ENCODE results near the gene LIPI.
A peak's percentile ranks its signal among the peaks of the same experiment; 100 is the strongest.

Gene LIPI

DNA sequence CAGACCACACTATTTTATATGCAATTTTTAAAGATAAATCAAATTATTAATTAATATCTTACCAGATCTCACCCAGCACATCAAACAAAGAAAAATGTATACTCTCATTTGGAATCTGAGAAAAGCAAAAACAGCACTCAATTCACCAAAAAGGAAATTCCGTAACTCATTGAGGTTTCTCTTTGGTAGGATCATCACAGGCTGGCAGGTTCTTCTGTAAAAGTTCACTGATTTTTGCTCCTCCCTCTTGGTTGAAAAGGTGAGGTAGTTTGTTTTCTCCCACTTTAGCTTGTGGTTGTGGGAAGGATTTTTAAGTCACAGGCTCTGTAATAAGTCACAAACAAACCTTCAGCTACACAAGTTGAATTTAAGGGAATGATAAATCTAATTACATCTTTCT lies at the start of gene LIPI:
Gene LIPI (minus strand): TSS at position 218 of the 400 bp plus-strand sequence. CDS start 110 bp downstream, at position 108.
- Histone ChIP-seq H3K4me3 (ENCODE audit: low read depth, low read length, poor library complexity, severe bottlenecking) (no peak within 1 kb of the TSS), H3K79me2 (ENCODE audit: insufficient read depth, low read length) (no peaks in the 10 kb centered on the region), H3F3A (ENCODE audit: insufficient read depth, low read length) (no peaks in the 10 kb centered on the region; the same call in 1 of the 2 replicates), H3K27ac (ENCODE audit: low read depth, low read length, poor library complexity, severe bottlenecking) (no peak within 1 kb of the TSS), H3K27me3 (ENCODE audit: insufficient read depth, low read length) (no peaks in the 10 kb centered on the region), H3K9ac (ENCODE audit: low read length) (no peak within 1 kb of the TSS), H2AFZ (ENCODE audit: low read length) (no peak within 1 kb of the TSS), H3K4me2 (ENCODE audit: low read length) (no peak within 1 kb of the TSS), H3K9me3 (ENCODE audit: low read length) (no peaks in the 10 kb centered on the region), H3K36me3 (ENCODE audit: insufficient read depth, low read length) (no peaks in the 10 kb centered on the region), H3K4me1 (ENCODE audit: insufficient read depth, low read length, severe bottlenecking) (no peaks in the 10 kb centered on the region), H4K20me1 (ENCODE audit: insufficient read depth, low read length) (no peaks in the 10 kb centered on the region), H3K9me2 (ENCODE audit: low read depth, low read length) (no peaks in the 10 kb centered on the region)
- TF ChIP-seq, protein P1, sequence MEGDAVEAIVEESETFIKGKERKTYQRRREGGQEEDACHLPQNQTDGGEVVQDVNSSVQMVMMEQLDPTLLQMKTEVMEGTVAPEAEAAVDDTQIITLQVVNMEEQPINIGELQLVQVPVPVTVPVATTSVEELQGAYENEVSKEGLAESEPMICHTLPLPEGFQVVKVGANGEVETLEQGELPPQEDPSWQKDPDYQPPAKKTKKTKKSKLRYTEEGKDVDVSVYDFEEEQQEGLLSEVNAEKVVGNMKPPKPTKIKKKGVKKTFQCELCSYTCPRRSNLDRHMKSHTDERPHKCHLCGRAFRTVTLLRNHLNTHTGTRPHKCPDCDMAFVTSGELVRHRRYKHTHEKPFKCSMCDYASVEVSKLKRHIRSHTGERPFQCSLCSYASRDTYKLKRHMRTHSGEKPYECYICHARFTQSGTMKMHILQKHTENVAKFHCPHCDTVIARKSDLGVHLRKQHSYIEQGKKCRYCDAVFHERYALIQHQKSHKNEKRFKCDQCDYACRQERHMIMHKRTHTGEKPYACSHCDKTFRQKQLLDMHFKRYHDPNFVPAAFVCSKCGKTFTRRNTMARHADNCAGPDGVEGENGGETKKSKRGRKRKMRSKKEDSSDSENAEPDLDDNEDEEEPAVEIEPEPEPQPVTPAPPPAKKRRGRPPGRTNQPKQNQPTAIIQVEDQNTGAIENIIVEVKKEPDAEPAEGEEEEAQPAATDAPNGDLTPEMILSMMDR (IDR thresholded peaks at IDR 0.05; ENCODE audit: low read length): no peak
- TF ChIP-seq EZH2 (IDR thresholded peaks at IDR 0.05; ENCODE audit: borderline replicate concordance, low read length): no peak

DNA sequence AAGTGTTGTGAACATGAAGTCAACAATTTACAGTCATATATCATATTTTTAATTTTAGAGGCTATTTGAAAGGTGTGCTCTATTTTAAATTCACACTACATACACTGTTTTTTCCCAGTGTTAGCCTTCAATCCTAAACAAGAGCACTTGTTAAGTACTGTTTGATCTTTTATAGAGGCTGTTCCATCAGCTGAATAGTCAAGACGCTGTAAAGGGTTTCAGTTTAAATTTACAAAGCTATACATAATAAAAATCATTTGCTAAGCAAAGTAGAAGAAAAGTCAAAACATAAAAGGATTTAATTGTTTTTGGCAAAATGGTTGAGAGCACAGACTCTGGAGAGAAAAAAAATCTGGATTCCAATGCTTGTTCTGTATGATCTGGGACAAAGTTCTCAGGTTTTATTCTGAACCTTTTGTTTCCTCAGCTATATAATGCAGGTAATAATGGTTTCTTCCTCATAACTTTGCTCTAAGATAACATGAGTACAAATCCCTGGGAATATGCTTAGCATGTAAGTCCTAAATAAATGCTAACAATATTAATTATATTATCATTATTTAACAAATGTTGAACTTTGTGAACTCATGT lies 49.5 kb upstream of the LIPI start:
- Histone ChIP-seq H3K9ac (ENCODE audit: low read length) (no peak overlapping the region), H3K9me2 (ENCODE audit: low read depth, low read length) (no peaks in the 10 kb centered on the region), H3K4me3 (ENCODE audit: low read depth, low read length, poor library complexity, severe bottlenecking) (no peak overlapping the region), H3K9me3 (ENCODE audit: low read length) (no peaks in the 10 kb centered on the region), H3F3A (ENCODE audit: insufficient read depth, low read length) (no peaks in the 10 kb centered on the region), H3K4me1 (ENCODE audit: insufficient read depth, low read length, severe bottlenecking) (no peaks in the 10 kb centered on the region), H3K79me2 (ENCODE audit: insufficient read depth, low read length) (no peaks in the 10 kb centered on the region), H3K36me3 (ENCODE audit: insufficient read depth, low read length) (no peaks in the 10 kb centered on the region), H3K4me2 (ENCODE audit: low read length) (no peak overlapping the region), H3K27me3 (ENCODE audit: insufficient read depth, low read length) (no peaks in the 10 kb centered on the region), H3K27ac (ENCODE audit: low read depth, low read length, poor library complexity, severe bottlenecking) (no peak overlapping the region), H2AFZ (ENCODE audit: low read length) (no peak overlapping the region), H4K20me1 (ENCODE audit: insufficient read depth, low read length) (no peaks in the 10 kb centered on the region)
- TF ChIP-seq EZH2 (IDR thresholded peaks at IDR 0.05; ENCODE audit: borderline replicate concordance, low read length): no peak
- TF ChIP-seq, protein P1 (IDR thresholded peaks at IDR 0.05; ENCODE audit: low read length): no peak

DNA sequence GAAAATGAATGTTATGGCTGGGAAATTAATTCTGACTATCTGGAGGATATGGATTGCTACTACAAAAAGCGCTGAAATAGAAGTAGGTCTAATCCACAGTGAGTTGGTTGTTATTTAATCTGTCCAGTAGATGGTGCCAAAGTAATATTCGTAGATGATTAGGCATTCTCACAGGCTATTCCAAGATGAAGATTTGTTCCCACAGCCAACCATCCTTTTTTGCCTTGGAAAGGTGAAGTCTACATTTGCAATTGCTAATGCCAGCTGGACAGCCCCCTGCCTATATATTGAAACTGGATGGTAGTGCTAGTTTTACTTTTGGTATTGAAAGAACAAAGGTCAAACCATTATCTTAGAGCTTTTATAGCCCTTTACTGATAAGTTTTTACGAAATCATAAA lies 49.0 kb upstream of the LIPI start:
- Histone ChIP-seq H3K9ac (ENCODE audit: low read length) (no peak overlapping the region), H3K9me2 (ENCODE audit: low read depth, low read length) (no peaks in the 10 kb centered on the region), H3K4me2 (ENCODE audit: low read length) (no peak overlapping the region), H3K4me3 (ENCODE audit: low read depth, low read length, poor library complexity, severe bottlenecking) (no peak overlapping the region), H3K4me1 (ENCODE audit: insufficient read depth, low read length, severe bottlenecking) (no peaks in the 10 kb centered on the region), H3F3A (ENCODE audit: insufficient read depth, low read length) (no peaks in the 10 kb centered on the region), H2AFZ (ENCODE audit: low read length) (no peak overlapping the region), H3K9me3 (ENCODE audit: low read length) (no peaks in the 10 kb centered on the region), H3K27ac (ENCODE audit: low read depth, low read length, poor library complexity, severe bottlenecking) (no peak overlapping the region), H3K36me3 (ENCODE audit: insufficient read depth, low read length) (no peaks in the 10 kb centered on the region), H3K27me3 (ENCODE audit: insufficient read depth, low read length) (no peaks in the 10 kb centered on the region), H3K79me2 (ENCODE audit: insufficient read depth, low read length) (no peaks in the 10 kb centered on the region), H4K20me1 (ENCODE audit: insufficient read depth, low read length) (no peaks in the 10 kb centered on the region)
- no peak for TF ChIP-seq EZH2 (IDR thresholded peaks at IDR 0.05; ENCODE audit: borderline replicate concordance, low read length)
- TF ChIP-seq, protein P1 (IDR thresholded peaks at IDR 0.05; ENCODE audit: low read length): peak; percentile 71

All from OCI-LY1 (cell line).